Large intestine (tissue), 3 donors: ENCODE data around the gene PLOD2. TPM values are rescaled to one million over a fixed set of nuclear protein-coding genes. Genes with fewer than 3 reads are reported as not detected.

Source experiments
- DNase-seq, 2 donors: peaks; one replicate each; pipeline versions ENCODE4 v3.0.0 to v3.0.0-alpha.2; 2013
- H3K27ac ChIP-seq: one replicate; pipeline ENCODE4 v1.5.1; 2013; ENCODE audit warnings: low read length
- H3K27me3 ChIP-seq: 2 replicates; pipeline ENCODE4 v1.6.1; 2013; ENCODE audit warnings: low read length; ENCODE audit not compliant: control insufficient read depth, insufficient read depth
- H3K36me3 ChIP-seq: 2 replicates; pipeline ENCODE4 v1.6.1; 2013; ENCODE audit warnings: low read length; ENCODE audit not compliant: control insufficient read depth, insufficient read depth
- H3K4me1 ChIP-seq: one replicate; pipeline ENCODE4 v1.6.1; 2013; ENCODE audit warnings: low read length; ENCODE audit not compliant: control insufficient read depth, insufficient read depth
- H3K4me3 ChIP-seq: one replicate; pipeline ENCODE4 v1.5.1; 2013; ENCODE audit warnings: low read length
- H3K9me3 ChIP-seq: one replicate; pipeline ENCODE4 v1.6.1; 2013; ENCODE audit warnings: mild to moderate bottlenecking, low read depth, low read length, moderate library complexity; ENCODE audit not compliant: control insufficient read depth
- WGBS: methylation state at CpG from one replicate; pipeline ENCODE4 v1.1.5; 2013; ENCODE audit warnings: low lambda C conversion rate; ENCODE audit not compliant: insufficient coverage; 5-methylcytosine and 5-hydroxymethylcytosine counted together
- polyA plus RNA-seq: library from polyadenylated mRNA; unstranded; fragments of 120-200 nt; gene quantifications from one replicate; pipeline ENCODE4 v1.2.1, GENCODE V29; 2013

PLOD2 gene
- polyA plus RNA-seq, 1 donor, result 92.2 TPM

- no peak overlapping the region for H3K4me3 ChIP-seq
- peaks cover 4% of the 10 kb centered on the region for H3K9me3 ChIP-seq
- no peaks in the 10 kb centered on the region for H3K27me3 ChIP-seq
- no peaks in the 10 kb centered on the region for H3K4me1 ChIP-seq
- H3K36me3 ChIP-seq, result no peaks in the 10 kb centered on the region
- no peak for DNase-seq
- H3K27ac ChIP-seq, result no peak overlapping the region
- WGBS, result no CpG with 5 or more reads among the region's 1 CpG
Observed at GRCh38 chr3:146026547-146026946, 134.4 kb downstream of the PLOD2 start.

DNA sequence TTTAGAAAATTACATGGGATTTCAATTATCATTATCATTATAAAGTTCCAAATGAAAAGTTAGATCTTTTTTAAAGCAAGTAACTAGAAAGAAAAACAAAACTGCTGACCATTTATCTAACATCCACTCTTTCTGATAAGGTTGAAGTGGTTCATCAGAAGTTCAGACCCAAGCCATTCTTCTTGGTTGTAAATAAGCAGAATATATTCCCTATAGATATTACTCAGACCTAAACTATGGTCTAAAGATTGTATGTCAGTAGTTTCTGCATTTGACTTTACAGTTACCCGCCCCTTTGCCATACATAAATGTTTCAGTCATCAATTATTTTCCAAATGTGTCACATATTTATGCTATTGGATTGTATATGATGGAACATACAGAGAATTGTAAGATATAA lies 136.7 kb downstream of the PLOD2 start:
- Histone ChIP-seq H3K27ac (no peak overlapping the region), H3K4me1 (no peaks in the 10 kb centered on the region), H3K27me3 (no peaks in the 10 kb centered on the region), H3K9me3 (no peaks in the 10 kb centered on the region), H3K4me3 (no peak overlapping the region), H3K36me3 (no peaks in the 10 kb centered on the region)
- DNase-seq, result no peak
- WGBS, result 100% methylated on average over 1 of the region's 1 CpG

GRCh38 chr3:146020969-146021368 lies 140.0 kb downstream of the PLOD2 start:
- no CpG with 5 or more reads among the region's 1 CpG for WGBS
- DNase-seq, result no peak
- no peak overlapping the region for H3K4me3 ChIP-seq

GRCh38 chr3:146019508-146019907 lies 141.5 kb downstream of the PLOD2 start:
- Histone ChIP-seq H3K27me3 (no peaks in the 10 kb centered on the region), H3K27ac (no peak overlapping the region), H3K4me1 (no peaks in the 10 kb centered on the region), H3K9me3 (no peaks in the 10 kb centered on the region), H3K36me3 (no peaks in the 10 kb centered on the region), H3K4me3 (no peak overlapping the region)
- 80% methylated on average over 1 of the region's 4 CpGs for WGBS
- no peak for DNase-seq

More at GRCh38 chr3:146020969-146021368, 140.0 kb downstream of the PLOD2 start:
- Histone ChIP-seq H3K27ac (no peak overlapping the region), H3K9me3 (no peaks in the 10 kb centered on the region), H3K27me3 (no peaks in the 10 kb centered on the region), H3K36me3 (no peaks in the 10 kb centered on the region), H3K4me1 (no peaks in the 10 kb centered on the region)

Other genes starting within 250 kb of the PLOD2 start
- gene PLSCR4, start 89.9 kb upstream of the PLOD2 start, polyA plus RNA-seq, result 38.8 TPM